ENCODE results near the gene ADAMTS15.

The ADAMTS15 gene

DNA sequence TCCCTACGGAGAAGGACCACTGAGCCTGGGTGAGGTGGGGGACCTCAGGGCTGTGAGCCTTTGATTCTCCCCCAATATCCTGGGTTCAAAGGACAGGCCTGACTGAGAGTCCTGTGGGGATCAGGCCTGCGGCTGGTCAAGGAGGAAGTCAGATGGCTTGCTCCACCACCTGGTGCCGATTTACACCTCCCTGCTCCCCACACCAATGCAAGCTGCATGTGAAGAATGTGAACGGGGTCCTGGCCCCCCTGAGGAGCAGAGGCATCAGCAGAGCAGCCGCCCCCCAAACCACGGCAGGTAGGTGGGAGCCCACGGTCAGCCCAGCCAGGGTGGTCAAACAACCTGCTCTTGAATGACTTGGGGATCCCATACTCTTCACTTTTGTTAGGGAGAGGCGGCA is 26.7 kb upstream of the ADAMTS15 start:
- no peak overlapping the region for H3K4me3 ChIP-seq (ENCODE audit: low read depth, low read length)
- in situ Hi-C loops (cut with HindIII; ENCODE audit: low sequenced_read_pairs), result no loop called here

DNA sequence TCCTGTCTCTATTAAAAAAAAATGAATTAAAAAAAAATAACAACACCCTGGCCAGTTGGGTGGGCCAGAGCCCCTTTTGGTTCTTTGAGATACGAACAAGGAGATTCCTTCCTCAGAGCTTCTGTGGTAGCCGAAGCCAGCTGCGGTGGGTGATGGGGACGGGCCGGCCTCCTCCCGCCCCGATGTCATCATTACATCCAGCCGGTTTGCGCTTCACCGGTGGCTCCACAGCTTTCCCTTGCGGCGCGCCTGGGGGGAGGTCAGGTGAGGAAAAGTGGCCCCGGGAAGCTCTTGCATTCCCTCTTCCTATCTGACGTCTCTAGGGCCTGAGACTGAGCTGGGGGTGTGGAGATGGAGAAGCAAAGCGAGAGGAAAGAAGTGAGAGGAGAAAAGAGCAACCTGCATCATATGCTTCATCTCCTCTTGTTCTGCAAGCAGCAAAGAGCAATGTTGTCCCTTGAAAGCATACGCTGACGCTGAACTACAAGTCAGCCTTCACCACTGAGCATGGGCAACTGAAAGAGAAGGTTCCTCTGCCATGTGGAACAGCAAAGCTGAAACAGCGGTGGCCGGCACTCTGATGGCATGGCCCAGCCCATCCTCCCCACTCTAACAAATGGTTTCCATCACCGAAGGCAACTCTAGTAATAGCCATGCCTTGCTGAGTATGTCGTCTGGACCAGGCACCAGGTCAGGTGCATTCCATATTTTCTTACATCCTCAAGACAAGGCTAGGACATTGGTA is 26.0 kb upstream of the ADAMTS15 start:
- no peak for DNase-seq (ENCODE audit: low read depth, low spot score)
- TF ChIP-seq, protein P1, sequence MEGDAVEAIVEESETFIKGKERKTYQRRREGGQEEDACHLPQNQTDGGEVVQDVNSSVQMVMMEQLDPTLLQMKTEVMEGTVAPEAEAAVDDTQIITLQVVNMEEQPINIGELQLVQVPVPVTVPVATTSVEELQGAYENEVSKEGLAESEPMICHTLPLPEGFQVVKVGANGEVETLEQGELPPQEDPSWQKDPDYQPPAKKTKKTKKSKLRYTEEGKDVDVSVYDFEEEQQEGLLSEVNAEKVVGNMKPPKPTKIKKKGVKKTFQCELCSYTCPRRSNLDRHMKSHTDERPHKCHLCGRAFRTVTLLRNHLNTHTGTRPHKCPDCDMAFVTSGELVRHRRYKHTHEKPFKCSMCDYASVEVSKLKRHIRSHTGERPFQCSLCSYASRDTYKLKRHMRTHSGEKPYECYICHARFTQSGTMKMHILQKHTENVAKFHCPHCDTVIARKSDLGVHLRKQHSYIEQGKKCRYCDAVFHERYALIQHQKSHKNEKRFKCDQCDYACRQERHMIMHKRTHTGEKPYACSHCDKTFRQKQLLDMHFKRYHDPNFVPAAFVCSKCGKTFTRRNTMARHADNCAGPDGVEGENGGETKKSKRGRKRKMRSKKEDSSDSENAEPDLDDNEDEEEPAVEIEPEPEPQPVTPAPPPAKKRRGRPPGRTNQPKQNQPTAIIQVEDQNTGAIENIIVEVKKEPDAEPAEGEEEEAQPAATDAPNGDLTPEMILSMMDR (IDR thresholded peaks at IDR 0.05; ENCODE audit: low read depth, low read length), result no peak
- no peak overlapping the region for H3K4me3 ChIP-seq (ENCODE audit: low read depth, low read length)
- in situ Hi-C loops (cut with HindIII; ENCODE audit: low sequenced_read_pairs), result no loop called here

More for the DNA sequence above, 26.7 kb upstream of the ADAMTS15 start:
- TF ChIP-seq, protein P1 (IDR thresholded peaks at IDR 0.05; ENCODE audit: low read depth, low read length), result no peak
- DNase-seq (ENCODE audit: low read depth, low spot score), result no peak

DNA sequence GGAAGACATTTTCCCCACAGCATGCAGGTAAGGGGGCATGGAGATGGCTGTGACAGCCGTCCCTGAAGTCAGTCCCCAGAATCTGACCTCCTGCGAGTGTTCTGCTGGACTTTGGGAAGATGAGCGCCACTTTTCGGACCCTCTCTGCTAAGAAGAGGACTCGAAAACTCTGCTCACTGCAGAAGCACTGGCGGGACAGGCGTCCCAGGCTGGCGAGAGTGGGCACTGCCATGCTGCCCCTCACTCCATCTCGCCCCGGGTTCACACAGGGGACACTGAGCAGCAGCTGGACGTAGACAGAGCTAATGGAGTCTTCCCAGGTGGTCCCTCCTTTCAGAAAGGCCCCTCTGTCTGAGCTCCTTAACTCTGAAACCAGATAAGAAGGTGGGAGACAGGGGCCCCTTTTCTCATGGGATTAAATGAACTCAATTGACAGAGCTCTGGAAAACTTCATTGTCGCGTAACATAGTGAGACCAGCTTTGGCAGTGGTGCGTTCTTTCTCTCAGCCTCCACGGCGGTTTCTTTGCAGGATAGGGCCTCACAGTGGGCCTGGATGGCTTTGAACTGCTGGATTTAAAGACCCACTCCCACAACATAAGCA is 24.8 kb upstream of the ADAMTS15 start:
- in situ Hi-C loops (cut with HindIII; ENCODE audit: low sequenced_read_pairs), result no loop called here
- H3K4me3 ChIP-seq (ENCODE audit: low read depth, low read length), result no peak overlapping the region
- no peak for DNase-seq (ENCODE audit: low read depth, low spot score)
- TF ChIP-seq, protein P1 (IDR thresholded peaks at IDR 0.05; ENCODE audit: low read depth, low read length), result no peak

DNA sequence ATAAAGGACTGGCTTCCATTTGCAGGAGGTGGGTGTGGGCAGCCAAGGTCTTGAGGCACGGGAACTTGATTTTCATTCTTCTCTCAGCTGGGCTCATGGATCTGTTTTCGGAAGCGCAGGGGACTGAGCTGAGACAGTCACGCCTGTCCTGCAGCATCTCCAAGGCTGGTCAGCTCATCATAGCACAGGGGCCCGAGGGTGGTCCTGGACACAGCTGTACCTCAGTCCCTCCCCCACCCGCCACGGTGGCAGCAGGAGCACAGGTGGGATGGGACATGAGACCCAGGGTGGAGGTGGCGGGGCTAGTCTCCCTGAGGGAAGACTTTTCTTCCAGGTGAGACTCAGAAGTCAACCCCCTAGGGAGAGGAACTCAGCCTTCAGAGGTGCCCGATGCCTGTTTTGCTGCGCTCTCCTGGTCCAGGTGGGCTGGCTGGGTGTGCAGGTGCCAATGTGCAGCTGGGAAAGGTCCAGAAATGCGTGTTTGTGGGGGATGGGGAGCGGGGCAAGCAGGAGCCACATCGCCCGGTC is 23.8 kb upstream of the ADAMTS15 start:
- in situ Hi-C loops (cut with HindIII; ENCODE audit: low sequenced_read_pairs), result loop anchor here (25.0 kb wide), 1 partner anchor 438 kb away; no protein-coding TSS in a partner anchor
- TF ChIP-seq, protein P1 (IDR thresholded peaks at IDR 0.05; ENCODE audit: low read depth, low read length), result no peak

DNA sequence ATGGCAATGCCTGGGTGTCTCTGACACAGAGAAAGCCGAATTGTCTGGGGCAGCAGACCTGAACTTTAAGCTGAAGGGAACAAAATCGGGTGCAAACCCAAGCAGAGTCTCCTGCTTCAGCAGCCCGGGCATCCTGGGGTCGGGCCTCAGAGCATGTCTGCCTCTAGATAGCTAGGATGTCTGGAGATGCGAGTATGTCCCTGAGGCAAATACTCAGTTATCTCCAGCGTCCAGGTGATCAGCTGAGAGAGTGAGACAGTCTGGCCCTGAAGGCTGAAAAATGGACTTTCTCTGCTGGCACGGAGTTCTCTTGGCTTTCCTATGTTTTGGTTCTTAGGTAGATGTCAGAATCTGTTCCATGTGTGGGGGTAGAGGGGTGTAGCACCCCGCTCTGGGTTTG is 23.3 kb upstream of the ADAMTS15 start:
- DNase-seq (ENCODE audit: low read depth, low spot score), result no peak
- in situ Hi-C loops (cut with HindIII; ENCODE audit: low sequenced_read_pairs), result loop anchor here (25.0 kb wide), 1 partner anchor 437 kb away; no protein-coding TSS in a partner anchor
- TF ChIP-seq, protein P1 (IDR thresholded peaks at IDR 0.05; ENCODE audit: low read depth, low read length), result no peak
- no peak overlapping the region for H3K4me3 ChIP-seq (ENCODE audit: low read depth, low read length)

More for the DNA sequence above, 23.8 kb upstream of the ADAMTS15 start:
- H3K4me3 ChIP-seq (ENCODE audit: low read depth, low read length), result no peak overlapping the region
- DNase-seq (ENCODE audit: low read depth, low spot score), result no peak

DNA sequence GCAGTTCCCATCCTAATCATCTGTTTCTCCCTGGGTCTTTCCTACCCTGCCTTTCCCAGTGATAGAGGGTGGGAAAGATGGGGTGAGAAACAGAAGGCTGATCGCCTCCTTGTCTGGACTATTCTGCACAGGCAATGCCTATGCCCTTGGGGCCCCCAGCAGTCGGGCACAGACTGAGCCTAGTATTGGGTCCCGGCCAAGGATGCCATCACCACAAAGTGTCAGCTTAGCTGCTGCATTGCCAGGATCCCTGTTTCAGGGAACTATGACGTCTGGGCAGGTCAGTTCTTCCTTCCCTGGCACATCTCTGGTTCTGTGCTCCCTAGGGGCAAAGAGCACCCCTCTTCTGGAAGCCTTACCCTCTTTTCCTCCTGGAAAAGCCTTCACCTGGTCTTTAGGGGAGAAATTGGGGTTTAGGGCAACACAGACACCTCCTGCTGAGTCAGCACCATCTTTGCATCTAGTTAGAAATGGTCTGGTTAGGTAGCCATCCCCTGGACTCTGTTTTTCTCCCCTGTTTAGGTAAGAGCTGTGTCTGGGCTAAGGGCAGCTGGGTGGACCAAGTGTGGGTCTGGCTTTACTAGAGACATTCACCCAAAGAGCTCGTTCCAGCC is 22.1 kb upstream of the ADAMTS15 start:
- in situ Hi-C loops (cut with HindIII; ENCODE audit: low sequenced_read_pairs), result loop anchor here (25.0 kb wide), 1 partner anchor 436 kb away; no protein-coding TSS in a partner anchor
- TF ChIP-seq, protein P1 (IDR thresholded peaks at IDR 0.05; ENCODE audit: low read depth, low read length), result no peak
- no peak overlapping the region for H3K4me3 ChIP-seq (ENCODE audit: low read depth, low read length)
- no peak for DNase-seq (ENCODE audit: low read depth, low spot score)

Data from astrocyte of the spinal cord (primary cell).